ENCODE results near the gene NPTX2. TPM values are rescaled to one million over a fixed set of nuclear protein-coding genes. Genes with fewer than 3 reads are reported as not detected.

NPTX2 gene
- total and polyA plus RNA-seq, 2 of the 8 experiments (the other 6 are each of a cell fraction or from before 2014, with no cell fraction given), result 18.4 to 19.2 TPM

DNA sequence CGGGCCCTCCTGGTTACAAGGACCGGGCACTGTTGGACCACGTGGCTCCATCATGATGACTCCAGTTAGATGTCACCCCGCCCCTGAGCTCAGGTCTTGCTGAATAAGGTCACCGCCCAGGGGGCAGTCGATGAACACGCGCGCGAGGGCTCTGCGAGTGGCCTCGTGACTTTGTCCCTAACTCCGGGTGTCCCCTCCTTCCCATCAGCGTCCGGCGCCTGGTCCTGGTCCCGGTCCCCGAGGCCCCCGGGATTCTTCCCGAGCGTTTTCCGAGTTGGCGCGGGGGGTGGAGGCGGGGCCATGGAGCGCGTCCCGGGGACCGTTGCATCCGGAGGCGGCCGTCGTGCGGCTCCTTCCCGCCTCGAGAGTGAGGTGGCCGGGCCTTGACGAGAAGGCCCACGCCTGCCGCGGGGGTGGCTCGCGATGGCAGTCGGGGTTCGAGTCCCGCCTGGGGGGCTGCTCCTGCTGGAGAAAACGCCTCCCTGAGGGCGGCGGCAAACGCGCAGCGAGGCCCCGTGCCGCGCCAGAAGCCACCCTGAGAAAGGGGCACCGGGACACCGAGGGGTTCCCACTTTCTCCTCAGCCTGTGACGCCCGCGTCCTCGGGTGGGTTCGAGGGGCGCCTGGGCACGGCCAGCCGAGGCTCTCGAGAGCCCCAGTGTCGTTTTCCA lies 569 bp upstream of the NPTX2 start (continued):
- TF ChIP-seq RNF2 (IDR thresholded peaks at IDR 0.05; ENCODE audit: borderline replicate concordance, low read depth, low read length, missing control alignments, poor library complexity, severe bottlenecking) (peak; percentile 41), SP1 (IDR thresholded peaks at IDR 0.05; ENCODE audit: low read depth, low read length) (no peak), JUND (IDR thresholded peaks at IDR 0.05; ENCODE audit: low read length) (no peak), HDAC2 (IDR thresholded peaks at IDR 0.05; ENCODE audit: borderline replicate concordance in 1 of 2, low read depth in 2 of 2, low read length in 2 of 2) (peak; percentile 26 to 80; a peak in 1 of 4 replicates), KDM4A (IDR thresholded peaks at IDR 0.05; ENCODE audit: low read depth, low read length, severe bottlenecking) (peak; percentile 76), SP2 (IDR thresholded peaks at IDR 0.05; ENCODE audit: low read length) (no peak), GABPA (IDR thresholded peaks at IDR 0.05; ENCODE audit: borderline replicate concordance, insufficient read depth, low read length) (no peak), PHF8 (conservative IDR thresholded peaks at IDR 0.05; ENCODE audit: low read depth, low read length) (0 out of 2 replicates have a peak, but pooled peaks have one; percentile 19)
